B cell (primary cell): ENCODE results near the gene SIRPA. TPM values are rescaled to one million over a fixed set of nuclear protein-coding genes. Genes with fewer than 3 reads are reported as not detected.

Experiments
- ATAC-seq: fragments of 200-7000 bp; cut with Tn5 transposase; one replicate; pipeline ENCODE4 v1.10.0; 2021; ENCODE audit warnings: low read depth, mild to moderate bottlenecking, moderate number of reproducible peaks, moderate library complexity
- CTCF ChIA-PET: fragments of 350-600 bp; sonication (Branson Sonifier 250); formaldehyde crosslinking; loops from one replicate; lab custom pipeline; 2021; ENCODE audit warnings: antibody characterized with exemption, inconsistent platforms; lab: Charles Lee
- POLR2A ChIA-PET: fragments of 350-600 bp; sonication (Branson Sonifier 250); formaldehyde crosslinking; loops from one replicate; lab custom pipeline; 2021; ENCODE audit warnings: antibody characterized with exemption; lab: Charles Lee
- DNase-seq: peaks from one replicate; pipeline ENCODE4 v3.0.0; 2013
- H2AFZ ChIP-seq: 2 replicates; pipeline ENCODE4 v1.6.1; 2012; ENCODE audit warnings: mild to moderate bottlenecking, low read depth, low read length; ENCODE audit not compliant: insufficient read depth, poor library complexity, severe bottlenecking
- H3K27ac ChIP-seq, 2 donors: 1 replicate in 1 of 2; 2 replicates in 1 of 2; pipeline ENCODE4 v1.5.1; 2012 to 2013; ENCODE audit warnings: low read length in 2 of 2, mild to moderate bottlenecking in 2 of 2, moderate library complexity in 1 of 2
- H3K27me3 ChIP-seq, 4 experiments: fragments of 200-600 bp in 1 of 4; sonication (generic) in 1 of 4; replicated peaks in 1 of 4; 1 replicate in 2 of 4; 2 replicates in 2 of 4; pipeline versions ENCODE4 v1.6.1 to v1.7.0; 2013 to 2016; ENCODE audit warnings: low read length in 3 of 4, mild to moderate bottlenecking in 2 of 4, mixed read lengths in 1 of 4, moderate library complexity in 1 of 4; ENCODE audit not compliant: insufficient read depth in 4 of 4, control insufficient read depth in 3 of 4; ENCODE audit errors: control extremely low read depth in 1 of 4
- H3K36me3 ChIP-seq, 2 experiments: replicated peaks in 1 of 2; 1 replicate in 1 of 2; 2 replicates in 1 of 2; pipeline versions ENCODE4 v1.6.1 to v1.7.1; 2013; ENCODE audit warnings: low read length in 1 of 2; ENCODE audit not compliant: insufficient read depth in 2 of 2, control insufficient read depth in 1 of 2; ENCODE audit errors: control extremely low read depth in 1 of 2, extremely low read depth in 1 of 2
- H3K4me1 ChIP-seq, 2 donors: fragments of 200-600 bp in 1 of 2; sonication (generic) in 1 of 2; 1 replicate in 1 of 2; 2 replicates in 1 of 2; pipeline versions ENCODE4 v1.5.1 to v1.6.1; 2013 to 2017; ENCODE audit warnings: low read length in 2 of 2; ENCODE audit not compliant: control insufficient read depth in 2 of 2, insufficient read depth in 2 of 2
- H3K4me2 ChIP-seq: replicated peaks from 2 replicates; pipeline ENCODE3; 2012; ENCODE audit warnings: mild to moderate bottlenecking, low read depth, low read length; ENCODE audit not compliant: poor library complexity, severe bottlenecking
- H3K4me3 ChIP-seq, 5 experiments: fragments of 200-600 bp in 1 of 5; sonication (generic) in 1 of 5; 1 replicate in 3 of 5; 2 replicates in 2 of 5; pipeline versions ENCODE4 v1.5.1 to v1.7.0; 2011 to 2016; ENCODE audit warnings: low read length in 4 of 5, mild to moderate bottlenecking in 4 of 5, low read depth in 2 of 5, control low read depth in 1 of 5, moderate library complexity in 1 of 5; ENCODE audit not compliant: insufficient read depth in 1 of 5; ENCODE audit errors: control extremely low read depth in 1 of 5, extremely low read depth in 1 of 5
- H3K79me2 ChIP-seq: fragments of 200-600 bp; sonication (generic); one replicate; pipeline ENCODE4 v1.6.0; 2016; ENCODE audit warnings: low read length; ENCODE audit not compliant: control insufficient read depth, insufficient read depth
- H3K9ac ChIP-seq: fragments of 200-600 bp; sonication (generic); 2 replicates; pipeline ENCODE4 v1.6.1; 2017; ENCODE audit warnings: mild to moderate bottlenecking, low read length, moderate library complexity
- H3K9me3 ChIP-seq, 3 donors: one replicate each; pipeline versions ENCODE4 v1.6.1 to v1.7.1; 2013; ENCODE audit warnings: low read length in 2 of 3; ENCODE audit not compliant: control insufficient read depth in 2 of 3, insufficient read depth in 1 of 3; ENCODE audit errors: control extremely low read depth in 1 of 3
- H4K20me1 ChIP-seq: 2 replicates; pipeline ENCODE4 v1.6.0; 2012; ENCODE audit warnings: mild to moderate bottlenecking, low read length; ENCODE audit not compliant: insufficient read depth, control insufficient read depth, poor library complexity, severe bottlenecking
- H3K27ac Mint-ChIP-seq: one replicate; pipeline ENCODE4 v1.8.0; 2021; ENCODE audit warnings: mixed read lengths
- H3K27me3 Mint-ChIP-seq: one replicate; pipeline ENCODE4 v1.8.0; 2021; ENCODE audit warnings: mixed read lengths
- H3K4me1 Mint-ChIP-seq: one replicate; pipeline ENCODE4 v1.8.0; 2021; ENCODE audit warnings: mixed read lengths
- H3K4me3 Mint-ChIP-seq: one replicate; pipeline ENCODE4 v1.8.0; 2021; ENCODE audit warnings: mixed read lengths
- H3K9me3 Mint-ChIP-seq: one replicate; pipeline ENCODE4 v1.8.0; 2022; ENCODE audit warnings: mixed read lengths; ENCODE audit not compliant: insufficient read depth
- CTCF ChIP-seq: fragments of 200-600 bp; IDR thresholded peaks from one replicate; pipeline ENCODE4 v1.8.0; 2022; ENCODE audit warnings: antibody characterized with exemption, mild to moderate bottlenecking
- EZH2 ChIP-seq: IDR thresholded peaks from 2 replicates; pipeline ENCODE4 v1.6.1; 2012; ENCODE audit warnings: borderline replicate concordance, low read depth, mild to moderate bottlenecking, moderate library complexity, low read length; ENCODE audit not compliant: insufficient read depth, poor library complexity, severe bottlenecking
- WGBS: methylation state at CpG from one replicate; pipeline ENCODE4 v1.1.5; 2013; ENCODE audit warnings: missing lambda C conversion rate; ENCODE audit not compliant: insufficient coverage; 5-methylcytosine and 5-hydroxymethylcytosine counted together
- intact Hi-C: fragments of 100-400 bp; cut with micrococcal nuclease; formaldehyde crosslinking; loops from one replicate; pipeline ENCODE4 v1.10.0; 2022
- polyA plus RNA-seq: library from polyadenylated mRNA; depleted of rRNA; stranded (reverse); fragments of >200 nt; gene quantifications from 2 replicates; pipeline ENCODE4 v1.2.3, GENCODE V29; 2012
- total RNA-seq, 2 donors: library from RNA; stranded (reverse); fragments of 120-200 nt in 1 of 2; gene quantifications; 1 replicate in 1 of 2; 2 replicates in 1 of 2; pipeline versions ENCODE4 v1.2.3 to v1.2.4, GENCODE V29; 2013 to 2022

SIRPA gene
- total and polyA plus RNA-seq, 2 donors (not counting 1 experiment from before 2014, with no cell fraction given): 0.94 to 10.2 TPM

GRCh38 chr20:1857466-1857865 is 37.7 kb upstream of the SIRPA start:
- Histone ChIP-seq H4K20me1 (no peaks in the 10 kb centered on the region), H3K4me2 (no peak overlapping the region), H3K4me3 (no peak overlapping the region), H2AFZ (no peak overlapping the region), H3K79me2 (no peaks in the 10 kb centered on the region), H3K27ac (no peak overlapping the region), H3K9me3 (no peaks in the 10 kb centered on the region), H3K27me3 (peaks cover 0 to 23% (median 2%) of the 10 kb centered on the region in 4 experiments), H3K9ac (no peak overlapping the region), H3K4me1 (peaks cover 5 to 19% of the 10 kb centered on the region in 2 donors), H3K36me3 (no peaks in the 10 kb centered on the region)
- TF ChIP-seq CTCF (no peak), EZH2 (no peak)
- Mint-ChIP-seq H3K27me3 (peaks cover 12% of the 10 kb centered on the region), H3K9me3 (no peaks in the 10 kb centered on the region), H3K27ac (no peak overlapping the region), H3K4me1 (peaks cover 9% of the 10 kb centered on the region), H3K4me3 (no peak overlapping the region)
- POLR2A ChIA-PET: no interaction called here
- WGBS: 83% methylated on average over 1 of the region's 4 CpGs
- intact Hi-C loops: no loop called here
- no peak for ATAC-seq
- CTCF ChIA-PET: interaction anchor here (2.8 kb wide), 1 partner anchor 55 kb away, joined by 10 read pairs; no protein-coding TSS in a partner anchor
- no peak for DNase-seq

- H3K9me3 ChIP-seq: no peaks in the 10 kb centered on the region
- no peak overlapping the region for H3K9ac ChIP-seq
- H2AFZ ChIP-seq: no peak overlapping the region
- H3K27me3 ChIP-seq: peaks cover 0 to 28% (median 4%) of the 10 kb centered on the region in 4 experiments
- H3K9me3 Mint-ChIP-seq: no peaks in the 10 kb centered on the region
- H3K36me3 ChIP-seq: no peaks in the 10 kb centered on the region
- H3K4me3 ChIP-seq: no peak overlapping the region
- DNase-seq: no peak
- H3K4me3 Mint-ChIP-seq: no peak overlapping the region
- no peak for ATAC-seq
- H3K27ac Mint-ChIP-seq: no peak overlapping the region
- CTCF ChIA-PET: interaction anchor here (1.0 kb wide), 1 partner anchor 81 kb away, joined by 4 read pairs; no protein-coding TSS in a partner anchor
- H3K27me3 Mint-ChIP-seq: peaks cover 19% of the 10 kb centered on the region
- peaks cover 5 to 6% of the 10 kb centered on the region in 2 donors for H3K4me1 ChIP-seq
- POLR2A ChIA-PET: no interaction called here
- H3K4me2 ChIP-seq: no peak overlapping the region
- H4K20me1 ChIP-seq: no peaks in the 10 kb centered on the region
- TF ChIP-seq CTCF: no peak
- no peak for TF ChIP-seq EZH2
- no peaks in the 10 kb centered on the region for H3K79me2 ChIP-seq
- 63% methylated on average over 2 of the region's 5 CpGs for WGBS
- no peaks in the 10 kb centered on the region for H3K4me1 Mint-ChIP-seq
- no peak overlapping the region for H3K27ac ChIP-seq
- intact Hi-C loops: no loop called here
These were observed 36.3 kb upstream of the SIRPA start for GRCh38 chr20:1858871-1859270.
